ENCODE data around the gene SPATA2L. TPM values are rescaled to one million over a fixed set of nuclear protein-coding genes. Genes with fewer than 3 reads are reported as not detected.

Gene SPATA2L
- total RNA-seq, 1 donor from 2014 or later: 32.7 TPM

DNA sequence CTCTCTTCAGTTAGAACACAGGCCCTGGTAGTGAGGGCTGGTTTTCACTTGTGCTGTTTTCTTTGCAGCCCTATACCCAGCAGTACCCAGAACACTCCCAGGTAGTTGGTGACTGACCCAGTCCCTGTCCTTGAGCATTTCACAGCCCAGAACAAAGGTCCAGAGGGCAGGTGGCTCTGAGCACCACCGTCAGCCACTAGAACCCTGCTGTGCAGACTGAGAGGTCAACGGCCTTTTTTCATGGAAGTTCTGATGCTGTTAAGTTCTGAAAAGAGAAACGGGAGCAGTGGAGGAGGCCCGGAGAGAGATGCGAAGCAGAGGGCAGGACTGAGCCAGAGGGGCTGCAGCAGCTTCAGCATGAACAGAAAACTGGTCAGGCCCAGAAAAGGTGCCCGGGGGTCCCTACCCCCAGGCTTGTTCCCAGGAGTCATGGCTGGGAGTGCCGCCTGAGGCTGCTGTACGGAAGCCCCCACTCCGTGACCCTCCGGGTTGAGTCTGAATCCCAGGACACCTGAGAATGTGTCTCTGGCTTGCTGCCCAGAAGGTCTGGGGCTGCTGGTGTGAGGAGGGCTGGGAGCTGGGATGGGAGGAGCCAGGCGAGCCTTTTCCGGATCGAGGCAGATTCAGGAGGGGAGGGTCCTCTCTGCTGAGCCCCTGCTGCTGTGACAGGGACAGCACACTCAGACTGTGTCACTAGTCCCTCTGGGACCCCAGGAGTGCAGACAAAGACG lies 28.5 kb upstream of the SPATA2L start:
- DNase-seq (ENCODE audit: extremely low read depth, low read depth, low spot score): no peak

DNA sequence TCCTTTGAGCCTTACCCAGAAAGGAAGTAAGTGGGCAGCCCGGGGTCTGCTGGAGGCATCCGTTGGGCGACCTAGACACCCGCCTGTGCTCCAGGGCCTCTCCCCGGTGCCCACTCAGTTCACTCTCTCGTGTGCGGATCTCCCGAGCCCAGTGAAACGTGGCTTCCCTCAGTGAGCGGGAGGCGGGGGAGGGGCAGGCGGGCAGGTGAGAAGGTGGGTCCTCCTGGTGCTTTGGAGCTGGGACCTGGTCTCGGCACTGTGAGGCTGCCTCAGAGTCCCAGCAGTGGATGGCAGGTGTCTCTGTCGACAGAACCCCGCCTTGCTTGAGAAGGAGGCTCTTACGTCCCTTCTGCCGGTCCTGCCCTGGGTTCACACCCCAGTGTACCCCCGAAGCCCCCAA lies 27.8 kb upstream of the SPATA2L start:
- DNase-seq (ENCODE audit: extremely low read depth, low read depth, low spot score): no peak

DNA sequence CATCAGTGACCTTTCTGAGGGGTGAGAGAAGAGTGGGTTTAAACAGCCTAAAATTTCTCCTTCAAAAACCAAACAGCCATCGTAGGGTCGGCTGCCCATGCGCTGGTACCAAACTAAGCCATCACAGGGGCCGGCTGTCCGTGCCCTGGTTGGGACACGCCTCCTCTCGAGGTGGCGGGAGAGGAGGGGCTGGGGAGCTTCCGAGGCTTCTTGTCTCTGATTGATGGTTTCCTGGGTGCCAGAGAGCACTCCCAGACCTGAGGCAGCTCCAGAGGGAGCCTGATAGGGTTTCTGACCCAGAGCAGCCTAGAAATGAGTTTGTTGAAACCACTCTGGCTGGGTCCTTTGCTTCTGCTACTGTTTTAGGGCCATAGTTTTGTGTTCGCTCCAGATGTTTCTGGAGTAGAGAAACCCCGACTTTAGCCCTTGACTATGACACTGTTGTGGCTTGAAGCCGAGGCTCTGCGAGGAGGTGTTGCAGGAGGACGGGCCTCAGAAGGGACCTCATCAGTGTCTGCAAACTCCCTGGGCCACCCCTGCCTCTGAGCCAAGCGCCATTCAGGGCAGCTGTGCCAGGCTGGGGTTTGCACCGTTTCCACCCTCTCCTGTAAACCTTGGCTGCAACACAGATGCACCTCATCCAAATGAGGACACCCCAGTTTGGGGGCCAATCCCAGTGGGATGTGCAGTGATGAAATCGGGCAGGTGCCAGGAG lies 26.1 kb upstream of the SPATA2L start:
- DNase-seq (ENCODE audit: extremely low read depth, low read depth, low spot score): no peak

DNA sequence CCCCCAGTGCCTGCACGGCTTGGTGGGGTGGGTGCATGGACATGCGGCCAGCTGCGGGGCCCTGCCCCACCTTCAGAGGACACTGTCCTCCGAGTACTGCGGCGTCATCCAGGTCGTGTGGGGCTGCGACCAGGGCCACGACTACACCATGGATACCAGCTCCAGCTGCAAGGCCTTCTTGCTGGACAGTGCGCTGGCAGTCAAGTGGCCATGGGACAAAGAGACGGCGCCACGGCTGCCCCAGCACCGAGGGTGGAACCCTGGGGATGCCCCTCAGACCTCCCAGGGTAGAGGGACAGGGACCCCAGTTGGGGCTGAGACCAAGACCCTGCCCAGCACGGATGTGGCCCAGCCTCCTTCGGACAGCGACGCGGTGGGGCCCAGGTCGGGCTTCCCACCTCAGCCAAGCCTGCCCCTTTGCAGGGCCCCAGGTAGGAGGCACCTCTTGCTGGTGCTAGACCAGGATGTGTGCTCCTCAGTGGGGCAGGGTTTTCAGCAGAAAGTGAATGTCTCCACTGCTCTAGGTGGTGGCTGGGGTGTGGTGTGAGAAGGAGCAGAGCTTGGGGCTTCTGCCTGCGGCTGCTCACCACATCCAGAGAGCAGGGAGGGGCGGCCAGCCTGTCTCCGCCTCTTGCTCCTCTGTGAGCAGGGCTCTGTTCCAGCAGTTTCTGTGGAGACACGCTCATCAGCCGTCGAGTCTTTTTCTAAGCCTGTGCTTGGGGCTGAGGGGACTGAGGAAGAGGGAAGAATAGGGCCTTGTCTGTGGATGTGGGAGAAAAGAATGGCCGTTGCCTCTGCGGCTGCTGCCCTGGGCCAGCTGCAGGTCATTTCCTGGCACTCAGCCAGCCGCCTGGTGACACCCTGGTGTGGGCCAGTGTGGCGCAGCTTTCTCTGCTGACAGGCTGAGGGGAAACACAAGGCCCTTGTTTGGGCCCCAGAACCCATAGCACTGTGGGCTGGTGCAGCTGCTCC lies 22.1 kb upstream of the SPATA2L start:
- DNase-seq (ENCODE audit: extremely low read depth, low read depth, low spot score): no peak

DNA sequence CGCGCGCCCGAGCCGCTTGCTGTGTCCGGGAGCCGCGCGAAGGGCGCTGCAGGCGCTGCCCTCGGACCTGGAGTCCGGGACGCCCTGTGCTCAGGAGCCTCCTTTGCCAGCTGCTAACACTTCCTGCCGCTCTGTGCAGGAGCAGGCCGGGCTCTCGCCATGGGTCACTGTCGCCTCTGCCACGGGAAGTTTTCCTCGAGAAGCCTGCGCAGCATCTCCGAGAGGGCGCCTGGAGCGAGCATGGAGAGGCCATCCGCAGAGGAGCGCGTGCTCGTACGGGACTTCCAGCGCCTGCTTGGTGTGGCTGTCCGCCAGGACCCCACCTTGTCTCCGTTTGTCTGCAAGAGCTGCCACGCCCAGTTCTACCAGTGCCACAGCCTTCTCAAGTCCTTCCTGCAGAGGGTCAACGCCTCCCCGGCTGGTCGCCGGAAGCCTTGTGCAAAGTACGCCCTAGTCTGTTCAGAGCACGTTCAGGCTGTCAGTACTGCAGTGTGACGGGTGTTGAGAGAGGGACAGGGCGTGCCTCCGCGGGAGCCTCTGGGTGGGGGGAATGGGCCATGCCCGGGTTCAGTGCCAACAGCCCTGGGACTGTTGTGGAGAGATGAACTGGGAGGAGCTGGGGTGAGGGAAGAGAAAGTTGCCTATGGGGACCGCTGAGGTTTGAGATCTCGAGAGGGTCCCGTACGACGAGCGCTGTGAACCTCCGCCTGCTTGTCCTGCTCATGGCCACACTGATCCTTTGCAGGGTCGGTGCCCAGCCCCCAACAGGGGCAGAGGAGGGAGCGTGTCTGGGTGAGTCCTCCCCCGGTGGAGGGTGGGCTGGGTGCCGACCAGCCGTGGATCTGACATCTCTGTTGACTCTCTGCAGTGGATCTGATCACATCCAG lies 21.1 kb upstream of the SPATA2L start:
- no peak for DNase-seq (ENCODE audit: extremely low read depth, low read depth, low spot score)

DNA sequence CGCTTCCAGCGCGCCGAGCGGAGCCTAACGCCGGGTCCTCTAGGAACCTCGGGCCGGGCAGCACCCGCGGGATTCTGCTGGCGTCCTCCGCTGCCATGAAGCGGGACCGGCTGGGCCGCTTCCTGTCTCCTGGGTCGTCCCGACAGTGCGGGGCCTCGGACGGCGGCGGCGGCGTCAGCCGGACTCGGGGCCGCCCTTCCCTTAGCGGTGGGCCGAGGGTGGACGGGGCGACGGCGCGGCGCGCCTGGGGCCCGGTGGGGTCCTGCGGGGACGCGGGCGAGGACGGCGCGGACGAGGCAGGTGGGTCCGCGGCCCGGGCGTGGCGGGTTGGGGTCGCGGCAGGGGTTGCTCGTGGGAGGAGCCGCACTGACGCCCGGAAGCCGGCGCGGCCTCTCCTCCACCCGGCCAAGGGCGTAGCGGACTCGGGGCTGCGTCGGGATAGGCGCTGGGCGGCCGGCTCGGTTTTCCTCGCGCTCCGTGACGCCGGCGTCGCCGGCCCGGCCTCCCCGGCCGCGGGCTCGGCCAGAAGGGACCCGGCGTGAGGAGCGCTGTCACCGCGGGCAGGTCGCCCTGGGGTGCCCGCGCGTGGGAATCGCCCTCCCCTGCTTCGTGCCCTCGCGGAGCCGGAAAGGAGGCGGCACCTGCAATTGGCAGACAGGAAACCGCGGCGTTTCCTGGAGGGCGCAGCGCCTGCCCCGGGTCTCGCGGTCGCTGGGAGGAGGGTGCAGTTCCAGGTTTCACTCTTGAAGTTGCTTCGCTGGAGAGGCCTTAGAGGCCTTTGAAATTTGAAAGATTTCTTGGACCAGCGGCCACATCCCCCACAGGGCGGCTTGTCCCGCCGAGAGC lies 20.3 kb upstream of the SPATA2L start:
- no peak for DNase-seq (ENCODE audit: extremely low read depth, low read depth, low spot score)

DNA sequence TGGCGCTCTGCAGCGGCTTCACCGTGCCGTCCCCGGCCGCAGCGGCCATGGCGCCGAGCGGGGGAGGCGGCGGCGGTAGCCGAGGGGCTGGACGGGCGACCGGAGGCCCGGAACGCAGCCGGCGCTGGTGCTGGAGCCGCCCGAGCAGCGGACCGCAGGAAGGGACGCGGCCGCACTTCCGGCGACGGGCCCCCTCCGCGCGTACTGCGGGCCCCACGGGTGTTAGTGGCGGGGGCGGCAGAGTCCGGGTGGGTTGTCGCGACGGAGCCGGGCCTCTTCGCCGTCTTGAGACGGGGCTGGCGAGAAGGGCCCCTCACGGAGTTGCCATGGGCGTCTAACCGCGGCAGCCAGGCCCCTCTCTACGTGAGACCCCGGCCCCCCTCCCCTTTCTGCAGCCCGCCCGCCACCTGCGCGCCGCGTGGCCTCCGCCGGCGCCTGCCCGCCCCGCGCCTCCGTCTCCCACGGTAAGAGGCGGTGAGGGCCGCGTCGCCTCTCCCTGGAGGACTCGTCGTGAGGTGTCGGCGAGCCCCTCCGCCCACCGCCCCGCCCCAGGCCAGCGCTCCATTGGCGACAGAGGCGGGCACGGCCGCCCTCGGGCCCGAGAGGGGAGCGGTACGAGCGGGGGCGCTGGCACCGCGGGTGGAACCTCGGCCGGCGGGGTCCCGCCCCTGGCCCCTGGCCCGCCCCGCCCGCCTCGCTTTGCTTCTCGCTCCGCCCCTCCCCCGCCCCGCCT lies 19.5 kb upstream of the SPATA2L start, which contains the start of the genes VPS9D1 and ZNF276:
Gene VPS9D1, minus strand, starts transcription at position 86 of the 733 bp plus-strand sequence. Its CDS starts 37 bp downstream, at position 49.
Gene ZNF276, plus strand, starts transcription at position 725 of the 733 bp plus-strand sequence. CDS start 104 bp downstream, outside the sequence.
- no peak for DNase-seq (ENCODE audit: extremely low read depth, low read depth, low spot score)

DNA sequence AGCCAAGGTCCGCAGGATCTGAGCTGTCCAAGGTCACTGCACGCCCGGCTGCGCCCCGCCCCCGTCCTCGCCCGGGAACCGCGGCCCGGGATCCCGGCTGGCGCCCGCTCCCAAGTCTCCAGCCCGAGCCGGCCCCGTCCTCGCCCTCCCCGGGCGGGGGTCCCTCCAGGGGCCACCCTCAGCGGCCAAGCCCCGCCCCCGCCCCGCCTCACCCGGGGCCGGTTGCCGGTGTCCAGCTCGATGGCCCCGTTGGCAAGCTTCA lies 19.0 kb upstream of the SPATA2L start:
- DNase-seq (ENCODE audit: extremely low read depth, low read depth, low spot score): no peak

DNA sequence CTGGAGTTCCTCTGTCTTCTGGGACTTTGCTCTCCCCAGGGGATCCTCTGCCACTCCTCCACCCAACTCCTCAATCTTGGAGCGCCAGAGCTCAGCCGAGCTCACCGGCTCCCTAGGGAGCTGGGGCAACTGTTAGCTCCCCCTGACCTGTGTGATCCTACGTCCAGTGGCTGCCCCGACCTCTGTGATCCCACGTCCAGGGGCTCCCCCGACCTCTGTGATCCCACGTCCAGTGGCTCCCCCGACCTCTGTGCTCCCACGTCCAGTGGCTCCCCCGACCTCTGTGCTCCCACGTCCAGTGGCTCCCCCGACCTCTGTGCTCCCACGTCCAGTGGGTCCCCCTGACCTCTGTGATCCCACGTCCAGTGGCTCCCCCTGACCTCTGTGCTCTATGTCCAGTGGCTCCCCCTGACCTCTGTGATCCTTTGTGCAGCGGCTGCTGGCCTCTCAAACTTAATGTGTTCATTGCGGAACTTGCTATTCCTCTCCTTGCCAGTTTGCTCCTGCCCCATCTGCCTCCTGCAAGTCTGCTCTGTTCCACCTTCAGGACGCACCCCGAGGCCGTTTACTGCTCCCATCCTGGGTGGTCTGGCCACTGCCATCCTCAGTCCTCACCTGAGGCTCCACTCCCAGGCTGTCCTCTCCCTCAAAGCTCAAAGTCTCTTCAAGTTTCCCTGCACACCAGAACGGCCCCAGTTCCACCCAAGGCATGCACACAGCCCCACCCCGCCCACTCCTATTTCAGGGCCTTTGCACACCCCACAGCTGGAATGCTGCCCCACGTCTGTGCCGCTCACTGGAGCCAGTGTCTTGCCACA lies 16.4 kb upstream of the SPATA2L start:
- no peak for DNase-seq (ENCODE audit: extremely low read depth, low read depth, low spot score)

DNA sequence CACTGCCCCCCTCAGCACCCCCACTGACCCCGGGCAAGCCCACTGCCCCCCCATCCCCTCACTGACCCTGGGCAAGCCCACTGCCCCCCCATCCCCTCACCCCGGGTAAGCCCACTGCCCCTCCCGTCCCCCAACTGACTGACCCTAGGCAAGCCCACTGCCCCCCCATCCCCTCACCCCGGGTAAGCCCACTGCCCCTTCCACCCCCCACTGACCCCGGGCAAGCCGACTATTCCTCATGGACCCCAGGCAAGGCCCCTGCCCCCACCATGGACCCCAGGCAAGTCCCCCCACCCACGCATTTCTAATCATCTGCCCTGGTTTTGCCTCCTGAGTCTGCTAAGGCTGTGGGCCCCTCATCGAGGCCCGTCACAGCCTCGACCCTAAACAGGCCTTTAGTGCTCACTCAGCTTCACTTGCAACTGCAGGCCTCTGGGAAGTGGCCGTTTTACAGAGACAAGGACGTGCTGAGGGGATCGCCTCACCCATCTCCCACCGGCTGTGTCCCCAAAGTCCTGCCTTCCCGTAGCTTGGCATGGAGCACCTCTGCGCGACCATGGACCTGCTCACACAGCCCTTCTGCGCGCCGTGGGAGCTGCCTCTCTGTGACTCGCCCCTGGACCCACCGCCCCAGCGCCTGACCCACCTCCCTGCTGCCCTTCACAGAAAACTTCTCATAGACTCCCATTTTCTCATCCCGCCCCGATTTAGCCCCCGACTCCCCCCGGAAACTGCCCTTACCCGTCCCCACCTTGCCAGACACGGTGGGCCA lies 15.6 kb upstream of the SPATA2L start:
- DNase-seq (ENCODE audit: extremely low read depth, low read depth, low spot score): no peak

DNA sequence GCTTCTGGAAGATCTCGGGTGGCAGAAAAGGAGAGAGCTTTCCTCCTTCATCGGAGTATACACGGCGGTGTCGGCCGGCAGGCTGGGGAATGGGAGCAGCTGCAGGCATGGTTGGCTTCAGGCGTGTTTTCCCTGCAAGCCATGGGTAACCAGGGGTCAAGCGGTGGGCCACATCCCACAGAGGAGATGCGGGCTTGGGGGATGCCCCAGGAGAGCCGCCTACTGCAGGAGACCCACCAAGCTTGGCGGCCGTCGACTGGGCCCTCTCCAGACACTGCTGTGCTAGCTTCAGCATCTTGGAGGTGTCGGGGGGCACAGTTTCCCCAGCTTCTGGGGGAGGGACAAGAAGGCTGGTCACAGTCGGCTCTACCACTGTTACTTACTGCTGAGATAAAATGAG lies 15.0 kb upstream of the SPATA2L start:
- no peak for DNase-seq (ENCODE audit: extremely low read depth, low read depth, low spot score)

DNA sequence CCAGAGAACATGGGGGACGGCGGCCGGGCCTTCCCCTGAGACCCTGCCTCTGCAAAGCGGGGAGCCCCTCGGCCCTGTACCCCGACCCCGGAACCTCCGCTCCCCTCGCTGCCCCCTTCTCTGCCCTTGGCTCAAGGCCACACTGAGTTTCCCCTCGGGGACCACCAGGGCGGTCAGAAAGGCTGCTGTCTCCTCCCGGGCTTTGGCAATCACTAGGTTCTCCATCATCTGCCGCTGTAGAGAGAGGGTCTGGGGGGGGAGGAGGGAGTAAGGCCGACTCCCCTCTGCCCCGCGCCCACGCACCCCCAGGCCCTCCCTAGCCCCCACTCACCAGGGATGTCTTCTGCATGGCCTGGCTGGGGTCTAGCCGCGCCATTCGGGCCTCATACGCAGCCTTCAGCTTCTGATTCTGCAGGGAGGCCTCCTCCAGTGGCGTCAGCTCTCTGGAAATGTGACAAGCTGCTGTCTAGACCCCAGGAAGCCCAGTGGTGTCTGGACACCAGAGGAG lies 10.8 kb upstream of the SPATA2L start:
- DNase-seq (ENCODE audit: extremely low read depth, low read depth, low spot score): no peak

DNA sequence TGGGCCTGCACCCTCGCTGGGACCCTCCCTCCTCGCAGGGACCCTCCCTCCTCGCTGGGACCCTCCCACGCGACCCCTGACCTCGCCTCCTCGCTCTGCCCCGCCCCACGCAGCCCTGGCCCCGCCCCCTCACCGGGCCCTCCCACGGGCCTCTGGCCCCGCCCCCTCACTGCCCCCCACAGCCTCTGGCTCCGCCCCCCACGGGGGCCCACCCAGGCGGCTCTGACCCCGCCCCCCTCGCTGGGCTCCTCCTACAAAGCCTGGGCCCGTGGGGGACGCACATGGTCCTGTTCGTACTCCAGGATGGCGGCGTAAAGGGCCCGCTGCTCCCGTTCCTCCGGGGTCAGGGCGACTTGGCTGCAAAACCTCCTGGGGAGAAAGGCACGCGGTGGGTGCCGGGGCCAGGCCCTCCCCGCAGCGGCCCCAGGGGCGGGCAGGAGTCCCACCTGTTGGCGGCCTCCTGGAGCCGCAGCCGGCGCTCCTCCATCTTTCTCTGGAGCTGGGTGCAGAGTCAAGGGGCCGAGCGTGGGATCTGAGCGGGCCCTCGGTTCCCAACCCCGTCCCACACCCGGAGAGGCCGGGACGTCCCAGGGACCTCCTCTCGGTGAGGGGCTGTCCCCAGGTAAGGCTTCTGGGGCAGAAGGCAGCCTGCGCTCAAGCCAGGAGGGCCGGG lies 10.2 kb upstream of the SPATA2L start:
- no peak for DNase-seq (ENCODE audit: extremely low read depth, low read depth, low spot score)

DNA sequence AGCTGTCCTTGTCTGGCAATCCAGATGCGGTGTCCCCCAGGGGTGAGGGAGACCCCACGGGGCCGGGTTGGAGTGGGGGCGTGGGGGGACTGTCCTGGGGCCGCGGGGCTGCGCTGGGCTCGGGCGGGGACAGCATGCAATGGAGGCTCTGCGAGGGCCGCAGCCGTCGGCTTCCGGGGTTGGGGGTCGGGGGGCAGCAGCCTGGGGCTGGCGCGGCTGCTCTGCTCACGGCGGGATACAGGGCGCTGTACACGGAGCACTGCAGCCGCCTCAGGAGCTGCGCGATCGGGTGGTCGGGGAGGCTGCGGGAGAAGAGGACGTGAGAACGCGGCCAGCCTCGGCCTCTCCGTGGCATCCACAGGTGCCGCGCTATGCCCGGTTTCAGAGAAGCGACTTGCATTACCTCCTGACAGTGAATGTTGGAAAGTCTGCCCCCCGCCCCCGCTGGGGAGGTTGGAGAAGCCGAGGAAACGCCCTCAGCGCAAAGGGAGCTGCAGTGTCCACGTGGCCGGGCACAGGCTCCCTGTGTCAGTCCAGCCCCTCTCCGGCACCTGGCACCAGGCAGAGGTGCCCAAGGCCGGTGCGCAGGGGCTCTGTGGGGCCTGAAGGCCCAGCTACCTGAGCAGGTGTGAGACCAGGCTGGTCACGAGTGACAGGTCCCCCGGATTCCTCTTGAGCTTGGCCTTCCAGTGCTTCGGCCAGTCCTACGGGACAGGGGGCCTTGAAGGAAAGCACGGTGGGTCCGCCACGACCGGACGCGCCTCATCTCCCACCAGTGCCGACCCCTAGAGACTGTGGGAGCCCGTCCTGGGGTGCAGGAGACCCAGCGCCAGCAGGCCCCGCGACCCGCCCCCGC lies 9.4 kb upstream of the SPATA2L start:
- DNase-seq (ENCODE audit: extremely low read depth, low read depth, low spot score): no peak

DNA sequence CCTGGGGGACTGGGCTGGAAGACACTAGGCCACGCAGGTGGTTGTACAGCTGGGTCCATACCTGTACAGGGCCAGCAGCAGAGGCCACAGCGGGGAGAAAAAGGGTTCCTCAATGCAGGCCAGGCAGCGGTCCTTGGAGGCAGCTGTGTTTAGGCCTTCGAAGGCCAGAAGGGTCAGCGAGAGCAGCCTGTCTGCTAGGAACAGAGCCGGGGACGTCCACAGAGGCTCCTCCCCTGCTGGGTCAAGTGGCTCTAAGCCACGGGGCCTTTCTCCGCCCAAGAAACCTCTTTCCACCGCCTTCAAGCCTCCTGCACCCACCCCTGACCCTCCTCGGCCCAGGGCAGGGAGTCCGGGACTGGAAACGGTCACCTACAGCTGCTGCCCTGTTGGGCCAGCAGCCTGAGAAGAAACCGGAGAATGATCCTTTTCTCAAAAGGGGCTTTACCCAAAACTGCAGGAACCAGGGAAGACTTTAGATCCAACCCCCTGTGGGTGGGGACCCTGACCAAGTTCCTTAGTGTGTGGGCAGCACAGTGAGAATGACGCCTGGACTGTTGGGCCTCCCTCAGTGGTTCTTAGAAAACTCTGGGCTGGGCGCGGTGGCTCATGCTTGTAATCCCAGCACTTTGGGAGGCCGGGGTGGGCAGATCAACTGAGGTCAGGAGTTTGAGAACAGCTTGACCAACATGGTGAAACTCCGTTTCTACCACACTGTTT lies 8.4 kb upstream of the SPATA2L start:
- no peak for DNase-seq (ENCODE audit: extremely low read depth, low read depth, low spot score)

Data from glomerular endothelial cell (primary cell).